HG03460 (cell line): Measurements from ENCODE around the gene CSNK2A3.
"Not testable (repeated sequence)": the region's sequence is repeated elsewhere in the genome, so short reads cannot be mapped to it uniquely, and the experiment has no call there.

Source experiments
- ATAC-seq: cut with Tn5 transposase; IDR thresholded peaks from one replicate; pipeline ENCODE4 v1.9.1; 2021; ENCODE audit not compliant: unreplicated experiment

The CSNK2A3 gene

DNA sequence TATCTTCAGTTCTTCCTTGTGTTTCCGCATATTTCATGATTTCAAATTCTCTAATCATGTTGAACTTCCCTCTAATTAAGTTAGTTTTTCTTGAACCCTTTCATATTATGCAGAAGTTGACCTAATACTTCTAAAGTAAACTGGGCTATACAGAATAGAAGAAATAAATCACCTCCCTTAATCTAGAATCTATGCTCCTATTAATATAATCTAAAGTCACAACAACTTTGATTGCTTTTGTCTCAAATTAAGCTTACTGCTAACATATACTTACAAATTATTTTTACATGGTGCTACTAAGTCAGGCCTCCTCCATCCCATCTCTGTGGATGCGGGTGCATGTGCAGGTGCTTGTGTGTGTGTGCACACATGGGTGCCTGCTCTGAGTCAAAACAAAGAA lies 27.3 kb upstream of the CSNK2A3 start:
- ATAC-seq = no peak

GRCh38 chr11:11379661-11380060 lies 26.6 kb upstream of the CSNK2A3 start:
- ATAC-seq = no peak

DNA sequence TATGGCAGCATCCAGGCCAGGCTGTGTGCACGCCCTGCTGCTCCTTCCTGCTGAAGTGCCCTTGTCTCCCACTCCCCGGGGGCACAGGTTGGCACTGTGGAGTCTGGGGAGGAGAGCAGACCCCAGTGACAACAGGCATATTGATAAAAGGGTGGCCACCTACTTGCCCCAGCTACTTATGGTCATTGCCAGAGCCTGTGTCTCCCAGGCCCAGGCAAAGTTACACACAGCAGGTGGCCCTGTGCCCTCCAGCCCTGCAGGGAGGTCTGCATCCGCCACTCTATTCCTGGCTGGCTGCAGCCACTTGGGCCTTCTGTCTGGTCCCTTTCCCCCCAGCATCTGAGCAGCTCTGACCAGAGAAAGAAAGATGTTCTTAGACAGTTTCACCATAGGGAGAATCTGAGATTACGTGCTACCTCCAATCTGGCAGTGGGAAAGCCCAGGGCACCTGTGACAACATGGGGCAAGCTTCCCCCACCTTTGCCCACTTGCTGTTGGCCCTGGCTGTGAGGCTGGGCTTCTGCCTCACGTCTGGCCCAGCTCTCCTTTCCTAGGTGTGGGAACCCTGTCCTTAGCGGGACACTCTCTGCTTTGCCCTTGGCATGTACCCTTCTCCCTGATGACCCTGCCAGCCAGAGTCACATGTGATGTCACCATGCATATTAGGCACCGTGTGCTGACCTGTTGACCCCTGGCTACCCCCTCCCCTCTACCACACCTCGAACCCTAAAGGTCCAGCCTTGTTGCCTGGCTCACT lies 25.3 kb upstream of the CSNK2A3 start:
- no peak for ATAC-seq

- peak; percentile 76 for ATAC-seq
These were observed 21.5 kb upstream of the CSNK2A3 start for GRCh38 chr11:11374358-11375148.

DNA sequence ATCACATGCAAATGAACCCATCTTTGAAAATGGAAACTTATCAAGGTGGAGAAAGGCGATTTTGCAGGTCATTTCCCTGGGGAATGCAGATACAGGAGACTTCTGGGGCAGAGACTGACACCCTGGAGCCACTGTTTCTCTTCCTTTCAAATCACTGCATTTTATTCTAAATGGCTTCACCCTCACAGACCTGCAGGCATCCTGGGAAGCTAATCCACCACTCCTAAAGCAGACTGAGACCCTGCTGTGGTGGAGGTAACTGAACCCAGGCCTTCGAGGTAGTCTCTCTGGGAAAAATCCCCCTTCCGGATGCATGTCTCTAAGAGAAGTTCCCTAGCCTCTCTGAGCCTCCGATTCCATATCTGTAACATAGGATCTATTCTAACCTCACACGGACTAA lies 20.9 kb upstream of the CSNK2A3 start:
- ATAC-seq = no peak

GRCh38 chr11:11372461-11372860 lies 19.4 kb upstream of the CSNK2A3 start:
- no peak for ATAC-seq

DNA sequence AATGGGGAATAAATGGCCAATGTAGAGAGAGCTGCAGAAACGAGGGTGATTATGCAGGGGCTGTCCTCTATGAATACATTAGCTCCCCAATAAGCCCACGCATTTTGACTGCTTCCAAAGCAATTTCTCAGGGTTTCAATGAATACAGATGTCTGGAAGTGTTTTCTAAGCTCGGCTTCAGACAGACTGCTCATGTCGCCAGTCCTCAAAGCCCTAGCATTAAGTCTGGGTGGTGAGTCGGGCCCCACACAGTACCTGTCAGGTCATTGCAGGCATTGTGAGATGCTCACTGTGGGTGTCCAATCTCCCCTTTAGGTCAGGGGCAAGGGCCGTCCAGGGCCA lies 17.9 kb upstream of the CSNK2A3 start:
- no peak for ATAC-seq

DNA sequence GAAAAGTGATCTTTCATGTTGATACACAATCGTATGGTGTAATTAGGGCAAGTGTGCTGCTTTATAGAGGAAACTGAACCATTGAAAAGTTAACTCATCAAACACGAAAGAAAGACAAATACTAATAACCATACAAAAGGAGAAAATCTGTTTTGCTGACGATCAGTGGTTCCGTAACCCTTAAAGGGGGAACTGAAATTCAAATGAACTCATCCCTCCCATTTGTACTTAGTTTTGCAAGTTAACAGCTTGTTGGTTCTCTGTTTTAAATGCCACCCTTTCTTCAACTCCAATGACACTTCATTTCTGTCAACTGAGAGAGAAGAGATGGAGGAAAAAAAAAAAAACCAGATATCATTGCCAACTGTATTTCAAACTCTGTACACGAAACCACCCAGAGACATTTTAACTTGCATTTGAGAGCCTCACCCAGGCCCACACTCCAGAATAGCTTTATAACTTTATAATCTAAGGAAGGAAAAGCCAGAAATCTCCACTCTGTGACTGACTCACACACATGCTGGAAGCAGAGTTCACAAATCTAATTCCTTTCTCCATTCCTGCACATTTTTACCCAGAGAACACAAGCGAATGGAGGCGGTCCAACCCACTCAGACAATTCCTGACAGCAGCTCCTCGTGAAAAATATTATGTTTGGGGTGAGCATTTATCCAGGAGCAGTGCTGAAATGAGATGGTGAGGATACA lies 17.4 kb upstream of the CSNK2A3 start:
- no peak for ATAC-seq

DNA sequence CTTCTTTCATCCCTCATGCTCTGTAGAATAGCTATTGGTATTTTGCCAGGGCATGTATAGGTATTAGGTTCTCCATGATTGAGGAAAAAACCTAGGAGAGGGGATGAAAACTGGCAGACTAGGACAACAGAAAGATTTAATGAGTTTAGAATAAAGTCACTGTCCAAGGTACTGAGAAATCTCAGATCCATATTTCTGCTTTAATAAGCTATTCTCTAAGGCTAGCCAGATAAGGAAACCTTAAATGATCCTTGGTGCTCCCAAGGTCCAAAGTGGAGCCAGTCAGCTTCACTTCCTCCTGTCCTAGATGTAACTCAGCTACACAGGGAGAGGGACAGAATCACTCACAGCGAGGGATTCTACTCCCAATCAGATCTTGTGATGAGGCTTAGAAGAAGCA lies 13.7 kb upstream of the CSNK2A3 start:
- no peak for ATAC-seq

DNA sequence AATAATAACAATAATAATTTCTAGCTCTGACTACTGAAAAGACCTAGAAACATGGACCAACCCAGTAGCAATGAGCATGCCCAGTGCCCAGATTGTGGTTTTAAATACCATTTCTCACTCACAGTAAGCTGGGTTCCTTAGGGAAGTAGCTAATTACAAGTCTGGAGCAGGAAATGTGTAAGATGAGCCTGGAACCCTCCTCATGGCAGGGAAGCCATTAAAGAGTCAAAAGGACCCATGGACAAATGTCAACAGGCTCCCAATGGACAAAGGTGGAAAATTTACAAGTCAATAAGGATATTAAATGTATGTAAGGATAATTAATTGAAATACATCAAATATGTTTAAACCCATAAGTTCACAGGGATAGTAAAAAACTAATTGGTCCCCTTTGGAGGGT lies 10.6 kb upstream of the CSNK2A3 start:
- no peak for ATAC-seq

- no peak for ATAC-seq
These were observed 6.6 kb upstream of the CSNK2A3 start for GRCh38 chr11:11359611-11360010.

GRCh38 chr11:11356842-11357241 lies 3.8 kb upstream of the CSNK2A3 start:
- no peak for ATAC-seq

GRCh38 chr11:11351851-11352250 lies 1.2 kb downstream of the CSNK2A3 start:
- not testable (repeated sequence) for ATAC-seq

DNA sequence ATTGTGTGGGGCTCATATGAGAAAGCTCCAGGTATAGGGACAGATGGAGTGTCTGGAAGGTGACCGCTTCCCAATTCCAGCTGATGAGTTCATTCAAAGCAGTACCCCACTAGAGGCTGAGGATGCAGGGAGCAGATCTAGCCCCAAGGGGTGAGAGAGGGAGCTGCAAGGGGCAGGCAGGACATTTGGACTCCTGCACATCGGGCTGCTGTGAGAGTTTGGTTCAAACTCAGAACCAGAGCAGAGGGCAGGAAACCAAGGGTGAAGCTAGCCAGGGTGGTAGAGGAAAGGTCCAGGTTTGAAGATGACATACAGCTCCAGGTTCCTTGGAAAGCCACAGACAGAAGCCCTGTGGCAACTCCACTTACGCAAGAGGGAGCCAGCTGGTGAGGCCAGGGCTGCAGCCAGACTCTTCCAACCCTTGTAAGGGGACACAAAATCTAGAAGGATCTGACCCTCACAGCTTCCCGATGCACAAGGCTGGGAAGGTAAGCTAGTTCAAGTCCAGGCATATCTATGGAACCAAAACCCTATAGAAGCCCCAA lies 1.9 kb downstream of the CSNK2A3 start:
- ATAC-seq = no peak

DNA sequence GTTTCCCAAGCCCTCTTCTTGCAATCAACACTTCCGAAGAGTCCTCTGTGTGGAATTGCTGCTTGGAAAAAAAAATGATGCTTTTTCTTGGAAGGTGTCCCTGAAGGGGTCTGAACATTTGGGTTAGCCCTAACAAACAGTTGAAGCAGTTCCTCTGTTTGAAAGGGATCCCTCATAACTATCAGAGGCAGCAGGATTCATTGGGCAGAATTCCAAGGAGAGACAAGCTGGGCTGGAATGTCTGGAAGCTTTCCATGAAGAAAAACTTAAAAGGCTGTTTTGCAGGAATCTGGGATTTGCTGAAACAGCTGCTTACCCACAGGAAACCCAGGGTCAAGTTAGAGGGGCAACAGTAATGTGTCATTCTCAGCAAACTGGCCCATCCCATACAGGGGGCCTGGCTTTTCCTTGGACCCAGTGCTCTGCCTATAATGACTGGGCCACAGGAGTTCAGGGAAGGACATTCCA lies 3.1 kb downstream of the CSNK2A3 start:
- no peak for ATAC-seq

GRCh38 chr11:11349106-11349825 lies 3.8 kb downstream of the CSNK2A3 start:
- no peak for ATAC-seq

DNA sequence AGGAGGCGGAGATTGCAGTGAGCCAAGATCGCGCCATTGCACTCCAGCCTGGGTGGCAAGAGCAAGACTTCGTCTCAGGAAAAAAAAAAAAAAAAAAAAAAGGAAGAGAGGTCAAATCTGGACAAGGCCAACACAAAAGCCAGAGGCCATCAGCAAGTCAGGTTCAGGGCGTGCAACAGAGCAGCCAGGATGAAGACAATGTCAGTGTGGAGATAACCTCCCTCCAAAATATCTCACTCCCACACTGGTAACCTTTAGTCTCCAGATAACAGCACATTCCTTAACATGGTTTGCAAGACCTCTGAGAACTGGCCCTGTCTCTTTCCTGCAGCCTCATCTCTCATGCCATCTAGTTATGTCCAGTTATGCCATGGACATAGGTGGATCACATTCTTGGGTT lies 4.7 kb downstream of the CSNK2A3 start:
- ATAC-seq = no peak

DNA sequence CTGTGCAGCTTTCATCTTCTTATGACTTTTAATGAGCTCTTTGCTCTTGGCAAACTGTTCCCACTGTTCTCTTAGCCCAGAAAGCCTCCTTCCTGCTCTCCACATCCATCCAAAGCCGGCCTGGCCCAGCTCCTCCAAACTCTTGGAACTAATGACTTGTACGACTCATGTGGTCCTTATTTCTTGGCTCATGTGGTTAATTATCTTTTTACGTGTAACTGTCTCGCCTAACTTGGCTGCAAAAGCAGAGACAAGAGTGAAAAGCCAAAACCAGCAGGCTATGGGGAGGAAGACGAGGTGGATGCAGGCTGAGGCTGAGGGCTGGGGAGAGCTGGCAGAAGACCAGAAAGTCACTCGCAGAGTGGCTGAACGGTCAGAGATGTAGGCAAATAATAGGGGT lies 5.5 kb downstream of the CSNK2A3 start:
- ATAC-seq = no peak

GRCh38 chr11:11346303-11346702 lies 6.7 kb downstream of the CSNK2A3 start:
- ATAC-seq = no peak

- ATAC-seq = no peak
These were observed 8.0 kb downstream of the CSNK2A3 start for GRCh38 chr11:11345099-11345498.

DNA sequence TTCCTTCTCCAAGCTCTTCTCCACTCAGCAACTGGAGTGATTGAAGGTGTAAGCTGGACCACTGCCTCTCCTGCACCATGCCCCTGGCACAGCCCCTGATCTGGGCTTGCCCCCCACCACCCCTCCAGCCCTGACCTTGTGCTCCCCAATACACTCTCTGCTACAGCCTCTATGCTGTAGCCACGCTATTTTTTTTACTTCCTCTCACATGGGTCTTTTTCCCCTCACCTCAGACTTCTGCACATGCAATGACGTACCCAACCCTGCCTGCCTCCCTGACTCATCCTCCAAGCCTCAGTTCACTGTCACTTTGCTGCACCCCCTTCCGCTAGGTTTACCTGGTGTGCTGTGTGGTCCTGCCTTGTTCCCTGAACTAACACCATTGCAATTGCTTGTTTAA lies 9.0 kb downstream of the CSNK2A3 start:
- ATAC-seq = no peak
